Lower leg skin (tissue), 3 donors: ENCODE measurements around the gene THSD4.

Experiments
- POLR2A ChIP-seq, 2 donors: fragments of 450-650 bp; IDR thresholded peaks; one replicate each; pipeline ENCODE4 v1.6.1; 2016 to 2017; ENCODE audit warnings: antibody characterized with exemption in 2 of 2, mild to moderate bottlenecking in 1 of 2, moderate library complexity in 1 of 2
- TF ChIP-seq, protein P1 (sequence below), 3 donors: fragments of 450-650 bp; IDR thresholded peaks; one replicate each; pipeline ENCODE4 v1.5.1; 2016; ENCODE audit warnings: antibody characterized with exemption in 3 of 3, mild to moderate bottlenecking in 3 of 3, moderate library complexity in 2 of 3

DNA sequence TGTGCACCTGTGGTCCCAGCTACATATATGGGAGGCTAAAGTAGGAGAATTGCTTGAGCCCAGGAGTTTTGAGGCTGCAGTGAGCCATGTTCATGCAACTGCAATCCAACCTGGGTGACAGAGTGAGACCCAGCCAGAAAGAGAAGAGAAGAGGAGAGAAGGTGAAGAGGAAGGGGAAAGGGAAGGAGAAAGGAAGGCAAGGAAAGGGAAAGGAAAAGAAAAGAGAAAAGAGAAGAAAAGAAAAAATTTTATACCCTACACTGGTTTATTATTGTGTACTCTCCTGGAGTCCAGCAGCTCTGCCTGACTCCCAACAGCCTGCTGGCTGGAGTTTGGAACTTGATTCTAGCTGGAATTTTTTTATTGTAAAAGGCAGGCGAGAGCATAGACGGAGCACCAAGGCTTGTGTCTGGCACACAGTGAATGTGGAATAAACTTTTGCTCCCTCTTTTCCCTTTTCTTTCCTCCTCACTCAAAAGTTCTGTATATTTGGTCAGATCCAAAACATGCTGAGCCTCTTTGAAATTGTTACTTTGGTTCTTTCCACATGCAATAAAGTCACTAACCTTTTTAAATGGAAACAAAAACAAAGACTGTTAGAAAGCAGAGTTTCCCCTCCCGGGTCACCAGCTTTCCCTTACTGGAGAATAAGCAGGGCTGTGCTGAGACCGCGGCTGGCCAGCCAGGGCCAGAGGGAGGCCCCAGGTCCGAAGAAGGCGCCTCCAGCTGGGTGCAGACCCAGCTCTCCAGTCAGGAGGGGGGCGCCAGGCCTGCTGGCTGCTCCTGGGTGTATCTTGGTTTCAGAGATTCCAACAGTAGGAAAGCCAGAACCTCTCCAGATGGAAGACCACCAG is 9.9 kb downstream of the THSD4 start:
- TF ChIP-seq, protein P1, sequence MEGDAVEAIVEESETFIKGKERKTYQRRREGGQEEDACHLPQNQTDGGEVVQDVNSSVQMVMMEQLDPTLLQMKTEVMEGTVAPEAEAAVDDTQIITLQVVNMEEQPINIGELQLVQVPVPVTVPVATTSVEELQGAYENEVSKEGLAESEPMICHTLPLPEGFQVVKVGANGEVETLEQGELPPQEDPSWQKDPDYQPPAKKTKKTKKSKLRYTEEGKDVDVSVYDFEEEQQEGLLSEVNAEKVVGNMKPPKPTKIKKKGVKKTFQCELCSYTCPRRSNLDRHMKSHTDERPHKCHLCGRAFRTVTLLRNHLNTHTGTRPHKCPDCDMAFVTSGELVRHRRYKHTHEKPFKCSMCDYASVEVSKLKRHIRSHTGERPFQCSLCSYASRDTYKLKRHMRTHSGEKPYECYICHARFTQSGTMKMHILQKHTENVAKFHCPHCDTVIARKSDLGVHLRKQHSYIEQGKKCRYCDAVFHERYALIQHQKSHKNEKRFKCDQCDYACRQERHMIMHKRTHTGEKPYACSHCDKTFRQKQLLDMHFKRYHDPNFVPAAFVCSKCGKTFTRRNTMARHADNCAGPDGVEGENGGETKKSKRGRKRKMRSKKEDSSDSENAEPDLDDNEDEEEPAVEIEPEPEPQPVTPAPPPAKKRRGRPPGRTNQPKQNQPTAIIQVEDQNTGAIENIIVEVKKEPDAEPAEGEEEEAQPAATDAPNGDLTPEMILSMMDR (IDR thresholded peaks at IDR 0.05) = no peak
- no peak for TF ChIP-seq POLR2A (IDR thresholded peaks at IDR 0.05)
